Caki2 (cell line): ENCODE measurements around the gene PTPN14. TPM values are rescaled to one million over a fixed set of nuclear protein-coding genes. Genes with fewer than 3 reads are reported as not detected.

Source experiments
- DNase-seq: peaks from one replicate; pipeline ENCODE4 v3.0.0-alpha.2; 2015; ENCODE audit warnings: low read depth
- in situ Hi-C: cut with HindIII; loops from 2 replicates; pipeline ENCODE4 v1.10.0; 2016; ENCODE audit warnings: low sequenced_read_pairs, low pct_unique_long_range_greater_than_20kb, mixed read lengths
- total RNA-seq: library from RNA; depleted of rRNA; stranded (reverse); fragments of >200 nt; shearing (Covaris generic); gene quantifications from 2 replicates; pipeline ENCODE4 v1.2.3, GENCODE V29; 2014; ENCODE audit warnings: low replicate concordance

Gene PTPN14
- total RNA-seq, 1 experiment from 2014 or later: 22.9 TPM

DNA sequence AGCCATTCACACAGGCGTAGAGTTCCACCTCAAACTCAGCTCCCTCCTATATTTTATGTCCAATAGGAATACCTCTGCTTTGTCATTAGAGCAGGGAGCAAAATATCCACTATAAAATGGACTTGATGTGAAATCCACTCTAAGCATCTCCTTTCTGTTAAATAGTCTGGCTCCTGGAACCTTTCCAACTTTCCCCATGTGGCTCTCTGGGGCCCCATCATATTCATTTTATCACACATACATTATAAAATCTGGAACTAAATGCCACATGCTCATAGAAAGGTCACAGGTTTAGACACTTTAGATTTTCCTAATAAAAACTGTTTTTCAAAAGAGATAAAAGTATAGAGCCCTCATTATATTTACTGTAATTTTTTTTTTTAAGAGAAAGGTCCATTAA, 82.1 kb downstream of the PTPN14 start:
- DNase-seq: no peak

GRCh38 chr1:214467078-214467585, 84.3 kb downstream of the PTPN14 start:
- in situ Hi-C loops: no loop called here
- DNase-seq: no peak

More for the DNA sequence above, 82.1 kb downstream of the PTPN14 start:
- in situ Hi-C loops: no loop called here

DNA sequence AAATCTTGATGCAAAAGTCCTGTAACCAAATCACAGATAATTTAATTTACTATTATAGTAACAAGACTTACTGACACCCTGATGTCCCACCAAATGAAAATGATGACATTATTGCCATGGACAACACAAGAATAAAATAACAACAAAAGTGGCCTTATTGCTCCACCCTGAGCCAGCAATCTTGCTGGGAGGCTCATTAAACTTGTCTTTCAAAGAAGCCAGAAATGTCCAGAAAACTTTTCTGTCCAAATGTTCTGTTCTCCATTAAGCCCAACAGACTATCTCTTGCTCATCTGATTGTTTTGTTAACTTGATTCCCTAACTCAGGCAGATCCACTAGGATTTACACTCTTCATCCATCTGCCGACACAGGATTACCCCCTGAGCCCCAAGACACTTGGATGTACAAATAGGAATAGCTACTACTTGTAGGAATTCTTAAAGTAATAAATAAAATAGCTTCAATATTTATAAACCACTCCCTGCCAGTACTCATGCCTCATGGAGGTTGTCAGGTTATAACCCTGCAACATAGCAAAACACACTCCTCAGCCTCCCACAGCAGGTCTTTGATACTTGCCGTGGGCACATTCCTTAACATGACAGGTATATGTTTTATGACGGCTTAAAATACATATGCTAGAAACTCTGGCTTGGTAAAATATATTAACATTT, 84.9 kb downstream of the PTPN14 start:
- in situ Hi-C loops: no loop called here
- DNase-seq: no peak

GRCh38 chr1:214464445-214465287, 86.7 kb downstream of the PTPN14 start:
- in situ Hi-C loops: no loop called here
- no peak for DNase-seq

DNA sequence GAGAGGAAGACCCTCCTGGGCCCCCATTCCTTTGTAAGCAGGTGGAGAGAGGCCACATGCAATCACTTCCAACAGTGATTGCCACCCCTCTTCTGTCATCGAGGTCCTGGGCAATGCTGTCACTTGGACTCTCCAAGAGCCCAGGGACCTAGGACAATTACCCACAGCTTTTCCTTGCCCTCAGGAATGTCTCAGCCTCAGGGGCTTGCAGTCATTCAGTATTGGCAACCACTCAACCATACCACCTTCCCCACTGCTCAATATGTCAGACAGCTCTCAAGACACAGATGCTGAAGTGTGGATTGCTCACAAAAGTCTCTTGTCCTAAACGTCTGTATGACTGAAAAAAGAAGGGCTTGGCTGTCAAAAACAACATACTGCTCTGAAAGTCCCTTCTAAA, 87.8 kb downstream of the PTPN14 start:
- DNase-seq: no peak
- in situ Hi-C loops: no loop called here

- DNase-seq: no peak
- in situ Hi-C loops: no loop called here
These were observed 88.5 kb downstream of the PTPN14 start for GRCh38 chr1:214462882-214463281.

- no peak for DNase-seq
- in situ Hi-C loops: no loop called here
These were observed 90.1 kb downstream of the PTPN14 start for GRCh38 chr1:214461305-214461704.

GRCh38 chr1:214460304-214460916, 91.0 kb downstream of the PTPN14 start:
- in situ Hi-C loops: no loop called here

GRCh38 chr1:214459895-214460294, 91.5 kb downstream of the PTPN14 start:
- in situ Hi-C loops: no loop called here
- DNase-seq: no peak

More at GRCh38 chr1:214460304-214460916, 91.0 kb downstream of the PTPN14 start:
- DNase-seq: no peak

DNA sequence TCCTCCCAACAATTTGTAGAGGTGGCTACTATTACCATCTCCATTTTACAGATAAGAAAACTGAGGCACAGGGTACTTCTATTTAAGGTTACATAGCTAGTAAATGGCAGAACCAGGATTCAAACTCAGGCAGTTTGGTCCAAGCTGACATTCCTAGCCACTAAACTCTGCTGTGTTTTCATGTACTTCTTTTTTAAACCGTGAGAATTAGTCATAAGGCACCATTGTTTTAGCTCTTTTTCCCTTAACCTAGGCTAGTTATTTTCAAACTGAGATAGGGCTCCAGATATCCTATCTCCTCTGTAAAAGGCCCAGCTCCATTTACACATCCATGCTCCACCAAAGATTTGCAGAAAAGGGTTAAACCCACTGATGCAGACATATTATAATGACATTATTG, 92.9 kb downstream of the PTPN14 start:
- in situ Hi-C loops: no loop called here
- DNase-seq: no peak

GRCh38 chr1:214455971-214456867, 95.2 kb downstream of the PTPN14 start:
- DNase-seq: peak; percentile 53
- in situ Hi-C loops: no loop called here

DNA sequence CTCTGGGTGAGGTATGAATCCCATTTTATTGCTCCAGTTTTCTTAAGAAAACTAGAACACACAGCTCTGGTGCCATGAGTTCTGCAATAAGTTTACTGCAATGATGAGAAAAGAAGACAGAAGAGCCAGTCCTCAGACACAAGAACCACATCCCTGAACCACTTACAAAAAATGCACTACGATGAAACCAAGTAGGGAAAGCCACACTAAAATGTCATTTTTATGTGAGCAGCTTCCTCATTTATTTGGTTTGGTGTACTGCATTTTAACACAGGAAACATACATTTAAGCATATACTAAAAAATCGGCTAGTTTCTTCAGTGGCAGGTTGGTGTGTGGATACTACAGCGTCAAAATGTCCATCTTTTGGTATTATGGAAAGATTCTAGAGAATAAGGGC, 95.9 kb downstream of the PTPN14 start:
- no peak for DNase-seq
- in situ Hi-C loops: no loop called here

- no peak for DNase-seq
- in situ Hi-C loops: no loop called here
These were observed 96.6 kb downstream of the PTPN14 start for GRCh38 chr1:214454569-214455396.

GRCh38 chr1:214453109-214453722, 98.2 kb downstream of the PTPN14 start:
- peak; percentile 66 for DNase-seq

GRCh38 chr1:214452152-214452784, 99.1 kb downstream of the PTPN14 start:
- DNase-seq: no peak
- in situ Hi-C loops: no loop called here

More at GRCh38 chr1:214453109-214453722, 98.2 kb downstream of the PTPN14 start:
- in situ Hi-C loops: no loop called here

- no peak for DNase-seq
- in situ Hi-C loops: no loop called here
These were observed 99.8 kb downstream of the PTPN14 start for GRCh38 chr1:214451596-214451995.
